ENCODE results near the gene KCNG3.
"Not testable (repeated sequence)": the region's sequence is repeated elsewhere in the genome, so short reads cannot be mapped to it uniquely, and the experiment has no call there.

The KCNG3 gene

GRCh38 chr2:42421601-42422239 lies 72.1 kb downstream of the KCNG3 start:
- no peak for DNase-seq

DNA sequence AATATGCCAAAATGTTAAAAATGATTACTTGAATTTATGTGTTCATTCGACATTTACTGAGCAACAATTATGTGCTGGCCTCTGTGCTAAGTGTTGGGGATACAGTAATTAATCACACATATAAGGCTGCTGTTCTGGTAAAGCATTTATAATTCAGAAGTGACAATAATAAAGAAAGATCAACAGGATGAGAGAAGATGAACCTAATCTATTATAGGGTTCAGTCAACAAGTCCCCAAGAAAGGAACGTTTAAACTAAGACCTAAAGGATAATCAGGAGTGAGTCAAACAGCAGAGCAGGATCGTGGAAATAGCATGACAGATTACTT lies 72.7 kb downstream of the KCNG3 start:
- no peak for DNase-seq

- no peak for DNase-seq
Measured at GRCh38 chr2:42414648-42415047, 79.1 kb downstream of the KCNG3 start.

- DNase-seq: no peak
Measured at GRCh38 chr2:42414158-42414557, 79.6 kb downstream of the KCNG3 start.

GRCh38 chr2:42410742-42411514 lies 82.9 kb downstream of the KCNG3 start:
- no peak for DNase-seq

GRCh38 chr2:42408009-42408408 lies 85.8 kb downstream of the KCNG3 start:
- no peak for DNase-seq

GRCh38 chr2:42407476-42407875 lies 86.3 kb downstream of the KCNG3 start:
- DNase-seq: no peak

DNA sequence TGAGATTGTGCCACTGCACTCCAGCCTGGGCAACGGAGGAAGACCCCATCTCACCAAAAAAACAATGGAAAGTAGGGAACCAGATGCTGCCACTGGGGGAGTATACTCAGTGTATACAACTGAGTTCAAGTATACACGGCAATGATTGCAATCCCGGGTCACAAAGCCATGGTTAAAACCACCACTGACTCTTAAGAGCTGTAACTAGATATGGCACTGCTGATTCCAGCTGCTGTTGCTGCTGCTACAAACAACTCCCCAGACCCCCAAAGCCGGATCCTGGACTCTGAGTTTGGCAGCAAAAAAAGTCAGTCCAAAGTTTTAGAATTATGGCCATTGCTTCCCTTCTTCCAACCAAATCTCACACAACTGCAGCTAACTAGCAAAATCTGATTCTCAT lies 89.1 kb downstream of the KCNG3 start:
- no peak for DNase-seq

DNA sequence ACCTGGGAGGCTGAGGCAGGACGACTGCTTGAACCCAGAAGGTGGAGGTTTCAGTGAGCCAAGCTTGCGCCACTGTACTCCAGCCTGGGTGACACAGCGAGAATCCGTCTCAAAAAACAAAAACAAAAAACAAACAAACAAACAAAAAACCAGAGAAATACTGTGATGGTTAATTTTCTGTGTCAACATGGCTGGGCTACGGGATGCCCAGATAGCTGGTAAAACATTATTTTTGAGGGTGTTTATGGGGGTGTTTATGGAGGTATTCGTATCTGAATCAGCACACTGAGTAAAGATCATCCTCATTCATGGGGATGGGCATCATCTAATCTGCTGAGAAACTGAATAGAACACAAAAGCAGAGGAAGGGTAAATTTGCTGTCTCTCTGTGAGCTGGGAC lies 92.0 kb downstream of the KCNG3 start:
- DNase-seq: no peak

DNA sequence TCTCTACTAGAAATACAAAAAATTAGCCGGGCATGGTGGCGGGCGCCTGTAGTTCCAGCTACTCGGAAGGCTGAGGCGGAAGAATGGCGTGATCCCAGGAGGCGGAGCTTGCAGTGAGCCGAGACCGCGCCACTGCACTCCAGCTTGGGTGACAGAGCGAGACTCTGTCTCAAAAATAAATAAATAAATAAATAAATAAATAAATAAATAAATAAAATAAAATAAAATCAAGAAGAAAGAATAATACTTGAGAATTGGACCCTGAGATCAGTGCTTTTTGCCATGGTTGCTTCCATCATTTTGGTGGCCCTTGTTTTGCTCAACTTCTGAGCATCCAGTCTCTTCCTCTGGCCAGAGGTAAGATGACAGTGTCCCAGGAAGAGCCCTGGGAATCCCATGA lies 95.7 kb downstream of the KCNG3 start:
- not testable (repeated sequence) for DNase-seq

- not testable (repeated sequence) for DNase-seq
Measured at GRCh38 chr2:42393320-42393719, 100.5 kb downstream of the KCNG3 start.

DNA sequence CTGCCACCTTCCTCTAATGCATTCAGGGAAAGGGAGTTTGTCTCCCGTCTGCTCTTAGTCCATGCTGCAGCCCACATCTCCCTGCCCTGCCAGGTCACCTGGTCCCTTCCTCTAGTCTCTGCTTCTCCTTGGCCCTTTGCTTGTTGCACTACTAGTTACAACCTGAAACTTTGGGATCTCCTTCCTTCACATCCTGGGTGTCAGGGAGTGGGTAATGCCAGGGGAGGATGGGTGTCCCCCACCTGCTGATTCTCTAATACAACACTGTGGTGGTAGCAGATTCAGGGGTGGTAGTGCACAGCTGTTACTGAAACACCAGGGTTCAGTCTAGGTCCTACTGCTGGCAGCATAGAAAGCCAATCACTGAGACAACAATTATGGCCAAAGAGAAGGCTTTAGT lies 101.6 kb downstream of the KCNG3 start:
- DNase-seq: no peak

All from cerebellar nuclear complex (tissue), 1 donor.